ENCODE measurements around the gene TPST1. TPM values are rescaled to one million over a fixed set of nuclear protein-coding genes. Genes with fewer than 3 reads are reported as not detected.
A peak's percentile ranks its signal among the peaks of the same experiment; 100 is the strongest.

Gene TPST1
- total RNA-seq, 1 experiment from 2014 or later = 15.9 TPM

DNA sequence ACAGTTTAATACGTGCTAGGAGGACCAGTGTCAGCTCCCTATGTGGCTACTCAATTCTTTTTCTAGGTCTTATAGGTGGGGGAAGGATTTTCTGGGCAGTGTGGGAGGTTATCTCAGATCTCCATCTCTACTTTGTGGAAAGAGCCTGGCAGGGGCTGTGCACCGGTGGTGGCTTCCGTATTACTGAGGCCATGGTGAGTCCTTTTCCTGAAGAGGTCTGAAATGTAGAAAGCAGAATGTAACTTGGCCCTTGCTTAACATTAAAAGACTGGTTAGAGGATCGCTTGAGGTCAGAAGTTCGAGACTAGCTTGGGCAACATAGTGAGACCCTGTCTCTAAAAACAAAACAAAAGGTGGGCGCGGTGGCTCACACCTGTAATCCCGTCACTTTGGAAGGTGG, 2.7 kb upstream of the TPST1 start:
- Histone ChIP-seq H3K4me1 (ENCODE audit: insufficient read depth, low read length) (peaks cover 5% of the 10 kb centered on the region; the same call in 1 of the 2 replicates), H3K27me3 (ENCODE audit: insufficient read depth, low read length) (no peaks in the 10 kb centered on the region), H3K4me2 (ENCODE audit: insufficient read depth, insufficient read length, low read length) (no peak overlapping the region), H3K79me1 (ENCODE audit: insufficient read depth, low read depth, low read length, poor library complexity, severe bottlenecking) (no peaks in the 10 kb centered on the region), H3K27ac (ENCODE audit: insufficient read length, low read depth, low read length) (no peak overlapping the region), H4K5ac (ENCODE audit: insufficient read length, low read depth, low read length) (no peak overlapping the region), H3K23me2 (ENCODE audit: insufficient read length, low read depth, low read length, poor library complexity, severe bottlenecking) (peaks cover 5% of the 10 kb centered on the region), H2AK5ac (ENCODE audit: insufficient read length, low read length) (no peak overlapping the region), H2AFZ (ENCODE audit: low read length) (no peak overlapping the region), H3K18ac (ENCODE audit: insufficient read length, low read depth, low read length) (no peak overlapping the region), H2BK20ac (ENCODE audit: low read depth, low read length, poor library complexity, severe bottlenecking) (no peak overlapping the region), H4K20me1 (ENCODE audit: control insufficient read depth, insufficient read depth, insufficient read length) (no peaks in the 10 kb centered on the region), H3K14ac (ENCODE audit: insufficient read depth, low read length) (no peak overlapping the region), H3K4ac (ENCODE audit: low read depth, low read length) (no peak overlapping the region), H2BK12ac (ENCODE audit: insufficient read length, low read depth, low read length) (no peak overlapping the region), H2BK120ac (ENCODE audit: low read depth, low read length, poor library complexity, severe bottlenecking) (no peak overlapping the region), H3K9me3 (ENCODE audit: control insufficient read depth, low read depth, low read length) (no peaks in the 10 kb centered on the region), H4K8ac (replicated peaks; ENCODE audit: insufficient read length, low read depth, low read length) (no peak overlapping the region), H3T11ph (ENCODE audit: low read length) (no peak overlapping the region), H4K91ac (ENCODE audit: insufficient read length, low read depth, low read length) (no peak overlapping the region), H3K79me2 (ENCODE audit: insufficient read depth, low read length) (no peaks in the 10 kb centered on the region), H3K56ac (ENCODE audit: insufficient read length, low read depth, low read length) (no peak overlapping the region), H3K9ac (ENCODE audit: extremely low read depth, insufficient read length, low read length) (no peak overlapping the region), H3K23ac (ENCODE audit: insufficient read length, low read depth, low read length) (no peak overlapping the region), H2BK5ac (ENCODE audit: insufficient read length, low read length) (no peak overlapping the region), H2BK15ac (ENCODE audit: low read depth, low read length) (no peak overlapping the region)
- no CpG with 5 or more reads among the region's 8 CpGs for WGBS (ENCODE audit: extremely low coverage, insufficient read length, low lambda C conversion rate)
- Mint-ChIP-seq H3K4me3 (no peak overlapping the region), H3K36me3 (ENCODE audit: insufficient read depth in 1 of 3, low read depth in 3 of 3) (peaks cover 0 to 5% (median 0%) of the 10 kb centered on the region in 3 experiments; a peak in 1 of 7 replicates), H3K27ac (no peak overlapping the region), H3K9me3 (peaks cover 0 to 3% of the 10 kb centered on the region in 2 experiments; a peak in 3 of 5 replicates), H3K27me3 (ENCODE audit: low read depth) (peaks cover 25% of the 10 kb centered on the region), H3K4me1 (peaks cover 20 to 25% of the 10 kb centered on the region in 2 experiments)
- DNase-seq = peak; percentile 10
- TF ChIP-seq, protein P1, sequence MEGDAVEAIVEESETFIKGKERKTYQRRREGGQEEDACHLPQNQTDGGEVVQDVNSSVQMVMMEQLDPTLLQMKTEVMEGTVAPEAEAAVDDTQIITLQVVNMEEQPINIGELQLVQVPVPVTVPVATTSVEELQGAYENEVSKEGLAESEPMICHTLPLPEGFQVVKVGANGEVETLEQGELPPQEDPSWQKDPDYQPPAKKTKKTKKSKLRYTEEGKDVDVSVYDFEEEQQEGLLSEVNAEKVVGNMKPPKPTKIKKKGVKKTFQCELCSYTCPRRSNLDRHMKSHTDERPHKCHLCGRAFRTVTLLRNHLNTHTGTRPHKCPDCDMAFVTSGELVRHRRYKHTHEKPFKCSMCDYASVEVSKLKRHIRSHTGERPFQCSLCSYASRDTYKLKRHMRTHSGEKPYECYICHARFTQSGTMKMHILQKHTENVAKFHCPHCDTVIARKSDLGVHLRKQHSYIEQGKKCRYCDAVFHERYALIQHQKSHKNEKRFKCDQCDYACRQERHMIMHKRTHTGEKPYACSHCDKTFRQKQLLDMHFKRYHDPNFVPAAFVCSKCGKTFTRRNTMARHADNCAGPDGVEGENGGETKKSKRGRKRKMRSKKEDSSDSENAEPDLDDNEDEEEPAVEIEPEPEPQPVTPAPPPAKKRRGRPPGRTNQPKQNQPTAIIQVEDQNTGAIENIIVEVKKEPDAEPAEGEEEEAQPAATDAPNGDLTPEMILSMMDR (conservative IDR thresholded peaks at IDR 0.05) = no peak
